AG10803 (cell line): ENCODE results near the gene SRCIN1.

Source experiments
- DNase-seq: peaks from one replicate; pipeline ENCODE4 v3.0.0; 2010; ENCODE audit warnings: low read depth
- H3K4me3 ChIP-seq: 2 replicates; pipeline ENCODE4 v1.5.1; 2011; ENCODE audit warnings: mild to moderate bottlenecking, low read length, control low read depth
- TF ChIP-seq, protein P1 (sequence below): conservative IDR thresholded peaks from 2 replicates; pipeline ENCODE4 v1.5.1; 2011; ENCODE audit warnings: mild to moderate bottlenecking, low read length, control low read depth, inconsistent platforms

Gene SRCIN1

DNA sequence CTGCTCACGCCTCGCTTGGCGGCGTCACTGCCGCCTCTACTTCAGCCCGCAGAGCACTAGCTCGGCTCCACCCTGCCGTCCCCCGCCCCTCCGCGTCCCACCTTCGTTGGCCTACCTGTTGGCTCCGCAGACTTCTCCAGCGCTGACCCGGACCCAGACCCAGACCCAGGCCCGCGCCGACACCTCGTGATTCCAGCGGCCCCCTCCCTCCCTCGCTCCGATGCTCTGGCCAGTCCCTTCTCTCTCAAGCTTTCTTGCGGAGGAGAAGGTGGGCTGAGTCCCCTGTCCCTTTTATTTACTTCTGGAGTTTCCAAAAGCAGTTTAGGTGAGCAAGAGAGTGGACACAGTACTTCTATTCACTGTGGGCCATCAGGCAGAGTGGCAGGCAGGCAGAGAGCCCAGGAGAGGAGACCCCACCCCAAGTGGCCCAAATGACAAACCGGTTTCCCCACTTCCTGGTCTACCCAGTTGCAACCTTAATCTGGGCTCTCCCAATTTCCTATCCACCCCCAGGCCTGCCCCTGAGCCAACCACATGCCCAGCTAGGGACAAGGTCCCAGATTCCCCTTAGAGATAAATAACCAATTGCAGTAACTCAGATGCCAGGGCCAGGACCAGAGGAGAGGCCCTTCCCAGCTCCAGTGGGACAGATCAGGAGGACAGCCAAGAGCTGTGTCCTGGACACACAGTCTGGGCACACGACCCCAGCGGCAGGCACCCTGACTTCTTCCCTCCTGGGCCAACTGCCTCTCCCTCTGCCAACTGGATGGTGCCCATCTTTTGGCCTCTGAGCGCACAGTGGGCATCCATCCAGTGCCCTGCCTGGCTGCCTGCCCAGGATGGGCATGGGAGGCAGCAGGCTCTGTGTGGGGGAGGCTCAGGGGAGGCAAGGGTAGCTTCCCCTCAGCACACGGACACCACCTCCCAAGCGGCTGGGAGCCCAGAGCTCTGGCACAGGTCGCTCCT lies 1.2 kb upstream of the SRCIN1 start:
- H3K4me3 ChIP-seq: no peak overlapping the region
- no peak for DNase-seq
- TF ChIP-seq, protein P1, sequence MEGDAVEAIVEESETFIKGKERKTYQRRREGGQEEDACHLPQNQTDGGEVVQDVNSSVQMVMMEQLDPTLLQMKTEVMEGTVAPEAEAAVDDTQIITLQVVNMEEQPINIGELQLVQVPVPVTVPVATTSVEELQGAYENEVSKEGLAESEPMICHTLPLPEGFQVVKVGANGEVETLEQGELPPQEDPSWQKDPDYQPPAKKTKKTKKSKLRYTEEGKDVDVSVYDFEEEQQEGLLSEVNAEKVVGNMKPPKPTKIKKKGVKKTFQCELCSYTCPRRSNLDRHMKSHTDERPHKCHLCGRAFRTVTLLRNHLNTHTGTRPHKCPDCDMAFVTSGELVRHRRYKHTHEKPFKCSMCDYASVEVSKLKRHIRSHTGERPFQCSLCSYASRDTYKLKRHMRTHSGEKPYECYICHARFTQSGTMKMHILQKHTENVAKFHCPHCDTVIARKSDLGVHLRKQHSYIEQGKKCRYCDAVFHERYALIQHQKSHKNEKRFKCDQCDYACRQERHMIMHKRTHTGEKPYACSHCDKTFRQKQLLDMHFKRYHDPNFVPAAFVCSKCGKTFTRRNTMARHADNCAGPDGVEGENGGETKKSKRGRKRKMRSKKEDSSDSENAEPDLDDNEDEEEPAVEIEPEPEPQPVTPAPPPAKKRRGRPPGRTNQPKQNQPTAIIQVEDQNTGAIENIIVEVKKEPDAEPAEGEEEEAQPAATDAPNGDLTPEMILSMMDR: no peak

DNA sequence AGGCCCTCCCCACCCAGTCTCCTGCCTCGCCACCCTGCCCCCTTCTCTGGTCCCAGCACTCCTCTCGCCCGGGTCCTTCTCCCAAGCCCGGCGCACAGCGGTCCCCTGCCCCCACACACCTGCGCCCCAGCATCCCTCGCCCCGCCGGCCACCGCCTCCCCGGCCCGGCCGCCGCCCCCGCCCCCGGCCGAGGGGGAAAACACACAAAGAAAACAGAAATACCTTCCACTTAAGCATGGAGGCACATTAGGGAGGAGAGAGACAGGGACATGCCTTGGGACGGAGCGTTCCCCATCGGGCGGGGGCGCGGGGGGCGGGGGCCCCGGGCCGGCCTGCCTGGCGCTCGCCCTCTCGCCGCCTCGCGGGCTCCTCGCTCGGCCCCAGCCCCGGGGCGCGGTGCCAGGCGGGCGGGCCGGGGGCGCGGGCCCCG lies 326 bp downstream of the SRCIN1 start:
- TF ChIP-seq, protein P1: no peak
- no peak for DNase-seq
- H3K4me3 ChIP-seq: no peak overlapping the region

DNA sequence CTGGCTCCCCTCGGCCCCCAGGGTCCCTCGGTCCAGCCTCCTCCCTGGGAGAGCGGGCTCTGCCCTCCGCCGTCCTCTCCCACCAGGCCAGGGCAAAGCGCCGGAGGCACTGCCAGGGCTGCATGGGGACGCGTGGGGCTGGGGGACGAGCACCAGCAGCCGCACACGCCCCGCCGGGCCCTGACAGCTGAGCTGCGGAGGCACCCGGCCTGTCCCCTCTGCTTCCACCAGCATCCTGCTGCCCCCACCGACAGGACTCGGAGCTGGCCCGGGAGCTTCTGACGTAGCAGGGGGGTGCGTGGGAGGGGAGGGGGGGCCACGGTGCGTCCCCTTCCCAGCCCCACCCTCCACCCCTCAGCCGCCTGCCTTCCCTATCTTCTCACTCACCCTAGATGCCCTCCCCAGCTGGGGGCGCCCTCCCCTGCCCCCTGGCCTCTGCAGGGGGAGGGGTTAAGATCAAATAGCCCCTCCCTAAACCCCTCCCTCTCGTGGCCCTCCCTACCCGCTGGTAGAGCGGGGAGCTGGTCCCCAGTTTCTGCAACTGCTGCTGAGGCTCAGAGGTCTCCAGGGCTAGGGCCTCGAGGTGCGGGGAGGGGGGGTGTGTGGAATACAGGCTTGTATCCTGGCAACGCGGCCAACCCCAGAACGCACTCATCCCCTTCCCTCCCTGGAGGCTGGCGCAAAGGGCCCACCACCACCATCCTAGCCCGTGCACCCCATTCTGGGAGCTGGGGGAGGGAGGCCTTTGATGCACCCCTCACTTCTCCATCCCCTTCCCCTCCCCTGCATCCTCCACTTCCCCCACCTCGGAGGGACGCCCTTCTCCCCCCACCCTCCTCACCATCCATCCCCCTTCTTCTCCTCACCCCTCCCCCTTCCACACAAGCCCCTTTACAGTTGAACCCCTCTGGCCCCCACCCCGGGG lies 1.0 kb downstream of the SRCIN1 start:
- H3K4me3 ChIP-seq: no peak overlapping the region
- DNase-seq: no peak
- TF ChIP-seq, protein P1: no peak

DNA sequence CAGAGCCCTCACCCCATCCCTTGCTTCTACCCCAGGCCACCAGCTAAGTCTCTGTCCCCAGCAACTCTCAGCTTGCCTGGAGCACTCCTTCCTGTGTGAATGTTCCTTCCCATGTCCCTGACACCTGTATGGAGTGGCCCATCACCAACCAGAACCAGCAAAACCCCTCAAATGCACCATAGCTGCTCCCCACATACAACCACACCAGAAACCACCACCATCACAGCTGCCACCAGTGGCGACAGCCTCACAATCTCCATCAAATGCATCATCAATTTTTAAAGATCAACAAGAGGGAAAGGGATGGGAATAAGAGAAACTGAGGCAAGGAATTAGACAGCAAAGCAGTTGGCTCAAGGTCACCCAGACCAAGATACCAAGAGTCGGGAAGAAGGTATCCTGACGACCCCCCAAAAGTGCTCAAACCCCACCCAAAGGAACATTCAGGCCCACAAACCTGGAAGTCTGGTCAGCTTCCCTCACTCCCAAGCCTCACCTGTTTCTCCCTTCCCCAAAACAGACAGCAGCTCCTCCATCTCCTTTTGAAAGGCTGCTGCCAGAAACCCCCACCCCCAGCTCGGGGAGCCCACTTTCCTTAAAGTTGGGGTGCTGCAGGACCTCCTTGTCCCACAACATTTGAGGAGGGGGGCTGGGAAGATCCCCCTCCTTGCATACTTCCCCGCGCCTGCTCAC lies 1.8 kb downstream of the SRCIN1 start:
- no peak overlapping the region for H3K4me3 ChIP-seq
- DNase-seq: no peak
- TF ChIP-seq, protein P1: no peak

DNA sequence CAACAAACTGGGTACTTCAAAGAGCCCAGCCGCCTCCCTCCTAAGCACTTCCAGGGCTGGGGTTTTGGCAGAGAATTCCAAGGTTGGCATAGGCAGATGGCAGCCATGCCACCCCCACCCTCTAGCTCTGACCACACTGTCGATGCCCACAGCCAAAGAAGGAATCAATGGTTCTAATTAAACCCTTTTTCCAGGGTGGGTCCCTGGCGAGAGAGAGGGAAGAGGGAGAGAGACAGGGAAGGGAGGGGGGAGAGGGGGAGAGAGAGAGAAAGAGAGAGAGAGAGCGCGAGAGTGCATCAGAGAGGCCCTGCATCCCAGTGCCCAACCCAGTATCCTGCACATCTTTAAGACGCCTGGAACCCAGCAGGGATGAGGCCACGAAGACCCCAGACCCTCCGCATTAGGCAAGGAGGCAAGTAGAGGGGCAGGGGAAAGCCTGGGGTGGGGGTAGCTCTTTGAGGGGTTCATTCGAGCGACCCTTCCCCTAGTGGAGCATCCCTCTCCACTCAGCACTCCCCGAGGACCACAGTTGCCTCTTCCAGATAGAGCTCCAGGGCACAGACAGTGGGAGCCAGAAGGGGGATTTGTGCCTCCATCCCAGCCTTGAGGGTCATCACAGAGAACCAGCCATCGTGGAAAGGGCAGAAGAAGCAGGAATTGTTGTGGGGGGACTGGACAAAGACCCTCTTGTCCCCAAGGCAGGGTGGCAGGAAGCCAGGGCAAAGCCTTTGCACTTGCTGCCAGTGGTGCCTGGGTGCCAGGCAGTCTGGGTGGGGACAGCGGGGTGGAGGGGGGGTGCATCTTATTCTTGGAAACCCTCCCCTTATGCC lies 2.6 kb downstream of the SRCIN1 start:
- TF ChIP-seq, protein P1: no peak
- DNase-seq: no peak
- no peak overlapping the region for H3K4me3 ChIP-seq

DNA sequence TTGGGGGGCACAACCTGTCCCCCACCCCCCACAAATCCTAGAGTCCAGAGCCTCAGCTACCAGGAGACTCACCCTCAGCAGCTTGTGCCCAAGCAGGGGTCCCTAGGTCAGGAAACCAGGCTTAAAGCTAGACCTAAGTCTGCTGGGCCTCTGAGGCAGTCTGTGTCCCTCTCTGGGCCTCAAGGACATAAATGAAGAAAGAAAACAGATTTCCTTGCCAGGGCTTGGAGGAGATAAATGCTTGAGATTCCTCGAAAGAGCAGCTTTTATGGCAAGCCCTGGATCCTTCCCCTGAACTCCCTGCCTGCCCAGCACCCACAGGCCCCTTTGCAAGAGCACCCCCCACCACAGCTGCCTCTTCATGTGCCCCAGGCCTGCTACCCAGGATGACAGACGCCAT lies 3.3 kb downstream of the SRCIN1 start:
- no peak overlapping the region for H3K4me3 ChIP-seq
- peak; percentile 23 for DNase-seq
- TF ChIP-seq, protein P1: no peak
